Sciatic nerve (tissue), 2 donors: ENCODE results near the gene LRRC4C. TPM values are rescaled to one million over a fixed set of nuclear protein-coding genes. Genes with fewer than 3 reads are reported as not detected.

Source experiments
- ATAC-seq: fragments of 200-7000 bp; cut with Tn5 transposase; one replicate; pipeline ENCODE4 v1.9.1; 2020; ENCODE audit warnings: mild to moderate bottlenecking, moderate library complexity
- DNase-seq: peaks from one replicate; pipeline ENCODE4 v3.0.0-alpha.2; 2020; ENCODE audit warnings: low spot score
- intact Hi-C: fragments of 100-400 bp; cut with DNase I; formaldehyde crosslinking; loops from one replicate; pipeline ENCODE4 v1.14.2; 2022
- total RNA-seq: library from RNA; stranded (reverse); fragmentation: NEBNext Ultra II Directional; extraction: Animal tissue kit (Norgen Biotek cat#: 25700); gene quantifications from one replicate; pipeline ENCODE4 v1.2.1, GENCODE V29; 2021
- donor health status: DM: no; HTN: no; CAD: no.
- donor health status: DM: no; HTN: no; CAD: no.

Gene LRRC4C
- total RNA-seq, 1 donor from 2014 or later = 16.6 TPM

DNA sequence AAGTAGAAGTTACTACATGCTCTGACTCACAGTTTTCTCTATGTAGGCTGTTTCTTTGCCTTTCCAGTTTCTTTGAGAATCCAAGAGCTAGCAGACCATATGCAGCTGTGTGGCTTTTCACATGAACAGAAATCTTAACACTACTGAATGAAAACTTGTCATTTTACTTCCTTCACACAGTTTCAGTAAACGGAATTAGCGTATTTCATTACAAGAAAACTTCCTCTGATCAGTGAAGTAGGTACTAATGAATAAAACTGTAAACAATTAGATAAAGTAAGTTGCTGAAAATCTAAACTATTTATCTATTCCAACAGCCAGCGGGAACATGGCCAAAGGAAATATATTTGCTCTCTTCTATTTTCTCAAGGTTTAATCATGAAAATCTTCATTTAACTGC is 953.2 kb downstream of the LRRC4C start:
- intact Hi-C loops = no loop called here
- DNase-seq (no peak), ATAC-seq (no peak)

DNA sequence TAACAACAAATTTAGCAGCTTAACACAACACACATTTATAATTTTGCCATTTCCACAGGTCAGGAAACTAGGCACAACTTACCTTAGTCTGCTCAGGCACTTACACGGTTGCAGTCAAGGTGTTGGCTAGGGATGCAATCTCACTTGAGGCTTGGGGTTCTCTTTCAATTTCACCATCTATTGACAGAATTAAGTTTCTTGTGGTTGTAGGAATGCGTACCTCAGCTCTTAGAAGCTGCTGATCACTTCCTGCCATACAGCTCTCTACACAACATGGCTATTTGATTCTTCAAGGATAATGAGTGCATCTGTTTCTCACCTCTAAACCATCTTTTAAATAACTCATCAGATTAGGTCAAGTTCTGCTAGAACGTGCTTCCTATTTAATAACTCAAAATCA is 968.1 kb downstream of the LRRC4C start:
- no peak for ATAC-seq
- intact Hi-C loops = no loop called here
- DNase-seq = no peak

DNA sequence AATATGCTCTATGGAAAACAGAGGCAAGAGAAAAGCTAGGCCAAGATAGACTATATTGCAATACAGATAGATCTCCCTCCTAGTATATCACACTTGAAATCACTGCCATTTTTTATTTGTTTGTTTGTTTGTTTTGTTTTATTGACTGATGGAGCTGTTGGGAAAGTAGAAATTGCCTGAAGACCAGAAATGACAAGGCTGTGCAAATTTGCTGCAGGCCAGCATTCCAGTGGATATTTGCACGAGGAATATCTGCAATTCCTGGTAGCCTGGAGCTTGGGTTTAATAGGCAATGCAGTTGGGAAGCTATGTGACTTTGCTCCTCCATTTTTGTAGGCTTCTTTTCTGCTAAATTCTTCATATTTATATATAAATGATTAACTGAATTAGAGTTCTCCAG is 991.7 kb downstream of the LRRC4C start:
- DNase-seq (no peak), ATAC-seq (no peak)
- intact Hi-C loops = no loop called here

DNA sequence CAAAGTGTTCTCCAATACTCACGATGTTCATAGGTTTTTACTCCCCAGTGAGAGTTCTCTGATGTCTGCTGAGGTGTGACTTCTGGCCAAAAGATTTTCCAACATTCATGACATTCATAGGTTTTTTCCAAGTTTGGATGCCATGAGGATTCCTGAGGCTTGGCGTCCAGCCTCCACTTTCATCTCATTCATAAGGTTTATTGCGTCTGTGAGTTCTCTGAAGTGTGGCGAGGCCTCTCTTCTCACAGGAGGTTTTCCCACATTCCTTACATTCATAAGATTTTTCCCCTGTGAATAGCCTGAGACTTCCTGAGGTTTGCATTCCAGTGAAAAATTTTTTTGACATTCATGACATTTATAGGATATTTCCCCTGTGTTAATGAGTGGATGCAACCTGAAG is 1014.1 kb downstream of the LRRC4C start:
- ATAC-seq (no peak), DNase-seq (no peak)
- intact Hi-C loops = no loop called here

- DNase-seq (no peak), ATAC-seq (no peak)
- intact Hi-C loops = no loop called here
These were observed 1015.3 kb downstream of the LRRC4C start for GRCh38 chr11:40444151-40444550.

GRCh38 chr11:40435344-40435743 is 1024.1 kb downstream of the LRRC4C start:
- no peak for ATAC-seq
- no peak for DNase-seq
- intact Hi-C loops = no loop called here

DNA sequence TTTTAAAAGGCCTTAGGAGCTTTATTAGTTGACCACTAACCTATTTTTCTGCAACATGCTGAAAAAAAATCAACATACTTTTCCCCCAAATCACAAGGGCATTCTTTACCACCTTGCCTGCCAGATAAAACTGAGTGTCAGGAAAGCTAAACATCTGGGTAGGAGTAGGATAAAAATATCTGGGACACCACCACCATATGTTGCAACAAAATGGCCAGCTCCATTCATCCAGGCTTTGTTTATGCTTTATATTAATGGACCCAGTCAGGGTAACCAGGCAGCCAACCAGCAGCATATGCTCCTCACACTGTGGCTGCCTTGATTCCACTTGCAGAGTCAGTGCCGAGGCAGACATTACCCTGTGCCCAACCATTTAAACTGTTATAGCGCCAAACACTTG is 1024.5 kb downstream of the LRRC4C start:
- ATAC-seq = no peak
- DNase-seq = no peak
- intact Hi-C loops = no loop called here

GRCh38 chr11:40432358-40432757 is 1027.1 kb downstream of the LRRC4C start:
- ATAC-seq = no peak
- DNase-seq = no peak
- intact Hi-C loops = no loop called here

- DNase-seq (no peak), ATAC-seq (no peak)
- intact Hi-C loops = no loop called here
These were observed 1034.3 kb downstream of the LRRC4C start for GRCh38 chr11:40425168-40425567.

DNA sequence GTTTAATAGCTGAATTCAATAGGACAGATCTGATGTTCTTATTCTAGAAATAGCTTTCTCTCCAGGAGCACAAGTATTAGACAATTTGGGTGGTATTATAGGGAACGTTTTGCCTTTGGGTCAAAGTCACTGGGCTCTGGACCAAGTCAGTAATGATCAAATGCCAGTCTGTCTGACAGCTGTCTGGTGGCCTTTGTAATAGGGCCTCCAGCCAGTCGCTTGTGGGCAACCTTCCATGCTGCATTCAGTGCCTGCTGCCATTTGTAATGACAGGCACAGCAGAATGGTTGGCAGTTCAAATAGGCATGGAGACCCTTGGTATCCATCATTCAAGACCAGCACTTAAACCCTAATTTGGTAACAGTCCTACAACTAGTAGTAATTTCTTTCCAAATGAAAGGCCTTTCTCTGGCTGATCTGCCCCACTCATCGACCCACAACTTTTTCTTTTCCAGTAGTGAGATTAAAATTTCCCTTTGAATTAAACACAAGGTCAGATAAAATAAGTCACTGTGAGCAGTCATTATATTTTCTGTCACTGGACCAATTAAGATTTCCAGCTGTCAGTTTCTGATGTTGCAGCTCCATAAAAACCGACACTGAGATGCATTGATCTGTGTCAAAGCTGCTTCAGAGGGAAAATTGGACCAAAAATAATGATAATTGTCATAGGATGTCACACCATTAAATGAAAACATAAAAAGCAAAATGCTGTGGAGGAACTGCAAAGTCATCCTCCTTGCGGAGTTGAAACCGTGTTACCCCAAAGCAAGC is 1038.1 kb downstream of the LRRC4C start:
- no peak for ATAC-seq
- intact Hi-C loops = no loop called here
- no peak for DNase-seq

DNA sequence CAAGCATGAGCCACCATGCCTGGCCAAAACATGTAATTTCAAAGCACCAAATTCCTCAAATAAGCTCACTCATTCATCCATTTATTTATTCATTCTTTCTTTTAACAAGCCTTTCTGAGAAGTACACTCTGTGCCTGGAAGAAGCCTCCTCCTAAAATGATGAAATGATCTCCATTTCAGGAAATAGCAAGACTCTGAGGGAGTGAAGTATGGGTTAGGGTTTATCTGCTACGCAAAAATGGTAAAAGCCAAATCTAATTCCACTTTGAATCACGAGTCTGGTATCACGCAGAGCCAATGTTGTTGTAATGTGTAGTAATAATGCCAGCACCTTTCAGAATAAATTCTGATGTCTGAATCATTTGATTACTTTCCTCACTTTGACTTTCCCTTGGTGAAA is 1041.8 kb downstream of the LRRC4C start:
- intact Hi-C loops = no loop called here
- ATAC-seq = no peak

DNA sequence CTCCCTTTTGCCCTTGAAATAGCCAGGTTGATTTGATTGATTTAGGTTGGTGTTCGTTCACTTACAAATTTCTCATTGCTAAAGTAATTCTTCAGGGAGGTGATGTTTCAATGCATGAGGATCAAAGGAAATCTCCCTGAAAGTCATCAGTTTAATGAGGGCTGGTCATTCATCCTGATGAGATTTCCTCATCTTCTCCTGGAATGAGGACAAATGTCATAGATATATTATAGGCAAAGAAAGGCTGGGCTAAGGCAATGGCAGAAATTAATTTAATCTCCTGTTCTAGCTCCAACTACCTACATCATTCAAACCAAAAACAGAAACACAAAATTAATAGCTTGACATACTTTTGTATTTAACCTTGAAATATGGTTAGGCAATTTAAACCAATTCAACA is 1052.1 kb downstream of the LRRC4C start:
- DNase-seq (no peak), ATAC-seq (no peak)
- intact Hi-C loops = no loop called here

More for the DNA sequence above, 1041.8 kb downstream of the LRRC4C start:
- no peak for DNase-seq

DNA sequence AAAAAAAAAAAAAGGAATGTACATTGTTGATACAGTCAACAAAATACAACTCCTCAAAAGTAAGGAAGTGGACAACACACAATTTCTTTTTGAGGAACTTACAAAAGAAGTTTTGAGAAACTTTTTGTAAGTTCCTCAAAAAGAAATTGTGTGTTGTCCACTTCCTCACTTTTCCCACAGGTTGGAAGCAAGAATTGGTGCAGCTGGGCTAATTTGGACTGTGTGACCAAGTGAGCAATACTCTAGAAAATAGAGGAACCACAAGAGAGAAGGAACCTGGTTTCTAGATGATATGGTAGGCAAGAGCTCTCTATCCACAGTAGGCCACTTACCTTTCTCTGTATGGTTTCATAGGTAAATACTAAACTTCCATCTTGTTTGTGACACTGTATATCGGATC is 1053.8 kb downstream of the LRRC4C start:
- no peak for ATAC-seq
- intact Hi-C loops = no loop called here
- DNase-seq = no peak

DNA sequence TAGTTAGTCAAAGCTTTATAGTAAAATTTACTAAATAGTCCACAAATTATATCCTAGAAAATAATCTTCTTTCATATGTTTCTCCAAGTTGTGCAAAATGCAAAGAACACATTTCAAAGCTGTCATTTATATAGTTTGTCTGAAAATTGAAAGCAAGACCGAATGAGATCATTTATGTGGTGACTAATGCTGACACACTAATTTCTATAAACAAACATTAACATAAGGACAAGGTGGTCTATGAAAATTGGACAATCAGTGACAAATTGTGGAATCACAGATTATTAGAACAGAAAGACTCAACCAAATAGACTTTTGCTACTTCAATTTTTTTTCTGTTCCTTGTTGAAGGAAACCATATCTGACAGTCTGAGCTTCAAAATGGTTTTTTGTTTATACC is 1056.1 kb downstream of the LRRC4C start:
- intact Hi-C loops = no loop called here
- DNase-seq = no peak
- ATAC-seq = no peak

- DNase-seq = no peak
- intact Hi-C loops = no loop called here
- no peak for ATAC-seq
These were observed 1058.2 kb downstream of the LRRC4C start for GRCh38 chr11:40401132-40401853.

DNA sequence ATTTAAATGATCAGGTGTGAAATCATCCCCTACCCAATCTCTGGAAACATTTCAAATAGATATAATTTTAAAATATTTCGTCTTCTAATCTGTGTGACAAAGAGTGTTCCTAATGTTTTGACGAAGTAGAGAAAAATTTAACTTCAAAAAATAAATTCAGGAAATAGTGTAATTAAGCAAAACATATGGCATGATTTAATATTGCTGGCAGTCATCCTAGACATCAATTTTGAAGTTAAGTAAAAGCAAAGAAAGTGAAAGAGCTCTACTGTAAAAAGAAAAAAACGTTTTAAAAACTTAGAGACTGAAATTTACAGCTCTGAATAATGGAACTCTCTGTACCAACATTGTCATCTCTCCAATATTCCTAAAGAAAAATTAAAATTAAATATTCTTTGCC is 1062.3 kb downstream of the LRRC4C start:
- intact Hi-C loops = no loop called here
- no peak for ATAC-seq
- DNase-seq = no peak

- ATAC-seq = no peak
- no peak for DNase-seq
- intact Hi-C loops = no loop called here
These were observed 1065.9 kb downstream of the LRRC4C start for GRCh38 chr11:40393511-40393910.

GRCh38 chr11:40391679-40392078 is 1067.8 kb downstream of the LRRC4C start:
- ATAC-seq (no peak), DNase-seq (no peak)
- intact Hi-C loops = no loop called here

GRCh38 chr11:40388097-40388818 is 1071.2 kb downstream of the LRRC4C start:
- DNase-seq (no peak), ATAC-seq (no peak)
- intact Hi-C loops = no loop called here
